ENCODE data around the gene OPA1. TPM values are rescaled to one million over a fixed set of nuclear protein-coding genes. Genes with fewer than 3 reads are reported as not detected.
A peak's percentile ranks its signal among the peaks of the same experiment; 100 is the strongest.

Gene OPA1
- total and polyA plus RNA-seq, 2 of the 4 experiments (the other 2 are of a cell fraction) = 17.8 to 73.7 TPM

- WGBS, 2 experiments (ENCODE audit: extremely low coverage in 2 of 2, insufficient read length in 1 of 2) = 60% methylated on average over 1 of the region's 6 CpGs; no CpG with 5 or more reads in 1 of the 2 experiments
- H3K4me2 ChIP-seq (ENCODE audit: low read depth, low read length) = no peak overlapping the region
- peak overlapping the region; percentile 11; the same call in 1 of the 2 replicates for H4K91ac ChIP-seq (ENCODE audit: insufficient read depth, low read depth, low read length)
- no peak overlapping the region for H3K9ac ChIP-seq (ENCODE audit: low read depth, low read length)
- no peak overlapping the region for H3K27ac ChIP-seq (ENCODE audit: insufficient read depth, low read length)
- H4K5ac ChIP-seq (ENCODE audit: low read depth, low read length) = no peak overlapping the region
- BruUV-seq (replicated peaks) = no TSS peak
- H3K4ac ChIP-seq (ENCODE audit: low read depth, low read length) = no peak overlapping the region
- no peak overlapping the region for H3K23ac ChIP-seq (ENCODE audit: low read depth, low read length)
- H3K79me1 ChIP-seq (ENCODE audit: low read depth in 1 of 2, low read length in 2 of 2) = peaks cover 4 to 6% of the 10 kb centered on the region in 2 experiments; a peak in 3 of 4 replicates
- H2BK20ac ChIP-seq (ENCODE audit: low read depth, low read length) = no peak overlapping the region
- H2BK15ac ChIP-seq (ENCODE audit: low read depth, low read length) = 0 out of 3 replicates have a peak overlapping the region, but pooled peaks have one; percentile 16
- ChIA-PET CTCF (no interaction called here), POLR2A (ENCODE audit: unreplicated experiment) (no interaction called here)
- TF ChIP-seq, protein P1, sequence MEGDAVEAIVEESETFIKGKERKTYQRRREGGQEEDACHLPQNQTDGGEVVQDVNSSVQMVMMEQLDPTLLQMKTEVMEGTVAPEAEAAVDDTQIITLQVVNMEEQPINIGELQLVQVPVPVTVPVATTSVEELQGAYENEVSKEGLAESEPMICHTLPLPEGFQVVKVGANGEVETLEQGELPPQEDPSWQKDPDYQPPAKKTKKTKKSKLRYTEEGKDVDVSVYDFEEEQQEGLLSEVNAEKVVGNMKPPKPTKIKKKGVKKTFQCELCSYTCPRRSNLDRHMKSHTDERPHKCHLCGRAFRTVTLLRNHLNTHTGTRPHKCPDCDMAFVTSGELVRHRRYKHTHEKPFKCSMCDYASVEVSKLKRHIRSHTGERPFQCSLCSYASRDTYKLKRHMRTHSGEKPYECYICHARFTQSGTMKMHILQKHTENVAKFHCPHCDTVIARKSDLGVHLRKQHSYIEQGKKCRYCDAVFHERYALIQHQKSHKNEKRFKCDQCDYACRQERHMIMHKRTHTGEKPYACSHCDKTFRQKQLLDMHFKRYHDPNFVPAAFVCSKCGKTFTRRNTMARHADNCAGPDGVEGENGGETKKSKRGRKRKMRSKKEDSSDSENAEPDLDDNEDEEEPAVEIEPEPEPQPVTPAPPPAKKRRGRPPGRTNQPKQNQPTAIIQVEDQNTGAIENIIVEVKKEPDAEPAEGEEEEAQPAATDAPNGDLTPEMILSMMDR (conservative IDR thresholded peaks at IDR 0.05; ENCODE audit: low read depth, low read length) = no peak
- TF ChIP-seq USF2 (IDR thresholded peaks at IDR 0.05; ENCODE audit: low read depth, low read length) = no peak
- no peak for TF ChIP-seq FOS (IDR thresholded peaks at IDR 0.05; ENCODE audit: low read depth, low read length)
- no peak for TF ChIP-seq CHD1 (IDR thresholded peaks at IDR 0.05; ENCODE audit: low read depth, low read length)
- TF ChIP-seq POLR2A (IDR thresholded peaks at IDR 0.05; ENCODE audit: low read depth, low read length) = no peak
- no peak for TF ChIP-seq SMC3 (IDR thresholded peaks at IDR 0.05; ENCODE audit: low read depth, low read length)
- TF ChIP-seq RCOR1 (IDR thresholded peaks at IDR 0.05; ENCODE audit: insufficient replicate concordance, low read length) = no peak
- TF ChIP-seq CEBPB (IDR thresholded peaks at IDR 0.05; ENCODE audit: low read depth, low read length) = no peak
- TF ChIP-seq, protein P2, sequence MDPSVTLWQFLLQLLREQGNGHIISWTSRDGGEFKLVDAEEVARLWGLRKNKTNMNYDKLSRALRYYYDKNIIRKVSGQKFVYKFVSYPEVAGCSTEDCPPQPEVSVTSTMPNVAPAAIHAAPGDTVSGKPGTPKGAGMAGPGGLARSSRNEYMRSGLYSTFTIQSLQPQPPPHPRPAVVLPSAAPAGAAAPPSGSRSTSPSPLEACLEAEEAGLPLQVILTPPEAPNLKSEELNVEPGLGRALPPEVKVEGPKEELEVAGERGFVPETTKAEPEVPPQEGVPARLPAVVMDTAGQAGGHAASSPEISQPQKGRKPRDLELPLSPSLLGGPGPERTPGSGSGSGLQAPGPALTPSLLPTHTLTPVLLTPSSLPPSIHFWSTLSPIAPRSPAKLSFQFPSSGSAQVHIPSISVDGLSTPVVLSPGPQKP (IDR thresholded peaks at IDR 0.05; ENCODE audit: borderline replicate concordance, low read depth, low read length) = no peak
- no peak for ATAC-seq (ENCODE audit: low read depth)
- H2AFZ ChIP-seq (replicated peaks; ENCODE audit: low read length, poor library complexity) = no peak overlapping the region
- no peaks in the 10 kb centered on the region for H4K20me1 ChIP-seq (ENCODE audit: insufficient read depth, low read length)
- intact Hi-C loops (cut with micrococcal nuclease) = no loop called here
- H3K9me1 ChIP-seq (ENCODE audit: insufficient read depth, low read length) = 0 out of 2 replicates have a peak, but pooled peaks cover 3% of the 10 kb centered on the region
- dilution Hi-C loops (cut with HindIII; ENCODE audit: low sequenced_read_pairs, unreplicated experiment) = no loop called here
- H3K4me1 ChIP-seq (ENCODE audit: control insufficient read depth, insufficient read depth, low read length) = no peaks in the 10 kb centered on the region
- no peaks in the 10 kb centered on the region for H3K9me3 ChIP-seq (ENCODE audit: control insufficient read depth, insufficient read depth, low read length)
- in situ Hi-C loops (cut with MboI; ENCODE audit: low sequenced_read_pairs) = no loop called here
- H3K14ac ChIP-seq (replicated peaks; ENCODE audit: low read depth, low read length) = no peak overlapping the region
- no peak overlapping the region for H3K18ac ChIP-seq (ENCODE audit: low read depth, low read length)
- H3K36me3 ChIP-seq (ENCODE audit: control insufficient read depth, insufficient read depth, low read length) = no peaks in the 10 kb centered on the region
- peak overlapping the region; percentile 34 for H2AK9ac ChIP-seq (replicated peaks; ENCODE audit: low read depth, low read length, poor library complexity)
- no peaks in the 10 kb centered on the region for H3K27me3 ChIP-seq (ENCODE audit: control insufficient read depth, insufficient read depth, low read length)
- H3K56ac ChIP-seq (ENCODE audit: extremely low read depth, insufficient read depth, low read length) = no peak overlapping the region
- peak; percentile 65 for DNase-seq
- H2BK120ac ChIP-seq (ENCODE audit: low read depth, low read length) = no peak overlapping the region
- no peak overlapping the region for H4K8ac ChIP-seq (ENCODE audit: low read depth in 2 of 2, low read length in 2 of 2)
- no peak overlapping the region for H3K4me3 ChIP-seq (ENCODE audit: insufficient read depth, low read depth, low read length)
- no peak overlapping the region for H2BK5ac ChIP-seq (ENCODE audit: low read depth, low read length, poor library complexity, severe bottlenecking)
- H2AK5ac ChIP-seq (ENCODE audit: low read depth, low read length) = no peak overlapping the region
These were observed 2.7 kb upstream of the OPA1 start for GRCh38 chr3:193590088-193590856.
